Gastrocnemius medialis (tissue), 4 donors: ENCODE measurements around the gene PVALB. TPM values are rescaled to one million over a fixed set of nuclear protein-coding genes. Genes with fewer than 3 reads are reported as not detected.

Experiments
- ATAC-seq, 2 donors: fragments of 150-250 bp; one replicate each; pipeline ENCODE4 v1.9.1; 2016
- DNase-seq, 2 donors: peaks; one replicate each; pipeline ENCODE4 v3.0.0-alpha.2; 2019
- H3K27ac ChIP-seq, 4 donors: fragments of 200-600 bp; sonication (generic); 1 replicate in 1 of 4; 2 replicates in 3 of 4; pipeline ENCODE4 v1.5.1; 2016 to 2018; ENCODE audit warnings: mild to moderate bottlenecking in 2 of 4, moderate library complexity in 1 of 4
- H3K27me3 ChIP-seq, 3 donors: fragments of 200-600 bp; sonication (generic) in 2 of 3; 1 replicate in 1 of 3; 2 replicates in 2 of 3; pipeline versions ENCODE4 v1.5.1 to v1.6.0; 2016 to 2019; ENCODE audit warnings: mild to moderate bottlenecking in 1 of 3, moderate library complexity in 1 of 3
- H3K36me3 ChIP-seq, 2 donors: fragments of 200-600 bp; sonication (generic) in 1 of 2; one replicate each; pipeline ENCODE4 v1.5.1; 2017 to 2018
- H3K4me1 ChIP-seq, 2 donors: fragments of 200-600 bp; sonication (generic) in 1 of 2; one replicate each; pipeline ENCODE4 v1.5.1; 2016 to 2017; ENCODE audit warnings: mild to moderate bottlenecking in 2 of 2
- H3K4me3 ChIP-seq, 4 donors: fragments of 200-600 bp; sonication (generic) in 3 of 4; 1 replicate in 1 of 4; 2 replicates in 3 of 4; pipeline ENCODE4 v1.5.1; 2016 to 2019; ENCODE audit warnings: mild to moderate bottlenecking in 2 of 4
- H3K9me3 ChIP-seq, 3 donors: fragments of 200-600 bp; sonication (generic) in 2 of 3; 1 replicate in 1 of 3; 2 replicates in 2 of 3; pipeline ENCODE4 v1.5.1; 2016 to 2019
- CTCF ChIP-seq, 5 experiments: fragments of 450-650 bp in 3 of 5; fragments of 200-600 bp in 2 of 5; sonication (generic) in 2 of 5; IDR thresholded peaks in 4 of 5; conservative IDR thresholded peaks in 1 of 5; 1 replicate in 4 of 5; 2 replicates in 1 of 5; pipeline ENCODE4 v1.5.1; 2016 to 2019; ENCODE audit warnings: antibody characterized with exemption in 5 of 5, mild to moderate bottlenecking in 3 of 5, moderate library complexity in 3 of 5
- POLR2A ChIP-seq, 2 donors: fragments of 450-650 bp; IDR thresholded peaks; one replicate each; pipeline ENCODE4 v1.6.1; 2017; ENCODE audit warnings: antibody characterized with exemption in 2 of 2, mild to moderate bottlenecking in 2 of 2, moderate library complexity in 2 of 2
- in situ Hi-C, 4 donors: fragments of 200-750 bp; cut with MboI; loops; one replicate each; pipeline versions ENCODE4 v1.15.0 to v1.8.0; 2017; ENCODE audit warnings: low sequenced_read_pairs in 4 of 4
- intact Hi-C: fragments of 100-400 bp; cut with DNase I; formaldehyde crosslinking; loops from one replicate; pipeline ENCODE4 v1.15.1; 2023; ENCODE audit warnings: low total_unique reads
- total RNA-seq, 4 donors: library from RNA; depleted of rRNA; stranded (reverse); fragments of >200 nt; gene quantifications; one replicate each; pipeline versions ENCODE4 v1.1.0 to v1.2.3, GENCODE V29; 2016

Gene PVALB
- total RNA-seq, 4 donors from 2014 or later, result 1.2 to 4.1 TPM; not detected in 2

GRCh38 chr22:36815558-36816338, 1.1 kb downstream of the PVALB start:
- Histone ChIP-seq H3K4me3 (no peak overlapping the region), H3K9me3 (no peaks in the 10 kb centered on the region), H3K27ac (no peak overlapping the region), H3K36me3 (no peaks in the 10 kb centered on the region), H3K4me1 (peaks cover 3 to 6% of the 10 kb centered on the region in 2 donors), H3K27me3 (peaks cover 47 to 60% (median 56%) of the 10 kb centered on the region in 3 donors)
- in situ Hi-C loops (no loop called here), intact Hi-C loops (no loop called here)
- ATAC-seq, result no peak
- no peak for DNase-seq
- no peak for TF ChIP-seq CTCF (IDR thresholded peaks at IDR 0.05 in 4 of 5, conservative IDR thresholded peaks at IDR 0.05 in 1 of 5)
- TF ChIP-seq POLR2A (IDR thresholded peaks at IDR 0.05), result no peak

GRCh38 chr22:36814801-36815200, 2.0 kb downstream of the PVALB start:
- peaks cover 3 to 6% of the 10 kb centered on the region in 2 donors for H3K4me1 ChIP-seq
- no peak for TF ChIP-seq POLR2A (IDR thresholded peaks at IDR 0.05)
- TF ChIP-seq CTCF (IDR thresholded peaks at IDR 0.05 in 4 of 5, conservative IDR thresholded peaks at IDR 0.05 in 1 of 5), result no peak
- no peaks in the 10 kb centered on the region for H3K9me3 ChIP-seq
- ATAC-seq, result no peak
- peaks cover 47 to 51% (median 51%) of the 10 kb centered on the region in 3 donors for H3K27me3 ChIP-seq
- H3K27ac ChIP-seq, result no peak overlapping the region
- no peak overlapping the region for H3K4me3 ChIP-seq
- DNase-seq, result no peak
- in situ Hi-C loops, result no loop called here
- intact Hi-C loops, result no loop called here
- no peaks in the 10 kb centered on the region for H3K36me3 ChIP-seq

DNA sequence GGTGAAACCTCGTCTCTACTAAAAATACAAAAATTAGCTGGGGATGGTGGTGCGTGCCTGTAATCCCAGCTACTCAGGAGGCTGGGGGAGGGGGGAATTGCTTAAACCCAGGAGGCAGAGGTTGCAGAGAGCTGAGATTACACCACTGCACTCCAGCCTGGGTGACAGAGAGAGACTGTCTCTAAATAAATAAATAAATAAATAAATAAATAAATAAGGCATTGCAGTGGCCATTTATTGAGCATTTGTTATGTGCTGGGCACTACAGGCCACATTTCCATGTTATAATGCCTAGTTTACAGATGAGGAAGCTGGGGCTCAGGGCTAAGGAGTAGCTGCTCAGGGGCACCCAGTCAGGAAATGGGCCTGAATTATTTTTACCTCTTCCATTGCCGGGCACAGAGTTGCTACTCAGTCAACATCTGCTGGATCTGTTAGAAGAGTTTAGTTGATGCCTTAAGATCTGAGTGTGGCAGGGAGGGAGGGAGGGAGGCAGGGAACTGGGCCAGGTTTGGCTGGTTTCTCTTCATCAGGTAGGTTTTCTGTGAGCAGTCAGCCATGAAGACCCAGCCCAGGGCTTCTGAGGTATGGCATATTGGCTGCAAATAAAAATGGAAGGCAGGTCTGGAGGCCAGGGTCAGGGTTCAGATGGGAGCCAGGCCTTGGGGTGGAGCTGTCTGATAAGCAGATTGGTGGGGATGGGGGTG, 5.6 kb downstream of the PVALB start:
- Histone ChIP-seq H3K4me1 (no peaks in the 10 kb centered on the region), H3K27me3 (peaks cover 16 to 20% (median 17%) of the 10 kb centered on the region in 3 donors), H3K4me3 (no peak overlapping the region), H3K9me3 (no peaks in the 10 kb centered on the region), H3K36me3 (no peaks in the 10 kb centered on the region), H3K27ac (no peak overlapping the region)
- in situ Hi-C loops (no loop called here), intact Hi-C loops (no loop called here)
- no peak for TF ChIP-seq CTCF (IDR thresholded peaks at IDR 0.05 in 4 of 5, conservative IDR thresholded peaks at IDR 0.05 in 1 of 5)
- TF ChIP-seq POLR2A (IDR thresholded peaks at IDR 0.05), result no peak
- ATAC-seq, result no peak
- DNase-seq, result no peak

- DNase-seq, result no peak
Measured at GRCh38 chr22:36809351-36809750, 7.5 kb downstream of the PVALB start.

More at GRCh38 chr22:36809351-36809750, 7.5 kb downstream of the PVALB start:
- no peak for TF ChIP-seq POLR2A (IDR thresholded peaks at IDR 0.05)
- no peak for TF ChIP-seq CTCF (IDR thresholded peaks at IDR 0.05 in 4 of 5, conservative IDR thresholded peaks at IDR 0.05 in 1 of 5)
- no peak overlapping the region for H3K4me3 ChIP-seq
- no peaks in the 10 kb centered on the region for H3K4me1 ChIP-seq
- no peaks in the 10 kb centered on the region for H3K36me3 ChIP-seq
- peaks cover 10 to 20% (median 13%) of the 10 kb centered on the region in 3 donors for H3K27me3 ChIP-seq
- no peak for ATAC-seq
- intact Hi-C loops, result no loop called here
- no peaks in the 10 kb centered on the region for H3K9me3 ChIP-seq
- no peak overlapping the region for H3K27ac ChIP-seq
- in situ Hi-C loops, result no loop called here
